ENCODE data around the gene UVSSA.

Gene UVSSA

GRCh38 chr4:1398681-1399507 is 51.9 kb downstream of the UVSSA start:
- no peak for DNase-seq

- no peak for DNase-seq
Measured at GRCh38 chr4:1399508-1400190, 52.6 kb downstream of the UVSSA start.

- DNase-seq = no peak
Measured at GRCh38 chr4:1400191-1400805, 53.3 kb downstream of the UVSSA start.

GRCh38 chr4:1400831-1401408 is 53.9 kb downstream of the UVSSA start:
- DNase-seq = no peak

- no peak for DNase-seq
Measured at GRCh38 chr4:1401409-1402020, 54.5 kb downstream of the UVSSA start.

- DNase-seq = no peak
Measured at GRCh38 chr4:1402021-1402515, 55.1 kb downstream of the UVSSA start.

GRCh38 chr4:1402516-1403091 is 55.6 kb downstream of the UVSSA start:
- no peak for DNase-seq

- DNase-seq = no peak
Measured at GRCh38 chr4:1403177-1403583, 56.2 kb downstream of the UVSSA start.

- DNase-seq = no peak
Measured at GRCh38 chr4:1403591-1404572, 56.9 kb downstream of the UVSSA start.

GRCh38 chr4:1404573-1405253 is 57.7 kb downstream of the UVSSA start:
- DNase-seq = no peak

- DNase-seq = no peak
Measured at GRCh38 chr4:1405254-1405635, 58.2 kb downstream of the UVSSA start.

GRCh38 chr4:1405636-1406393 is 58.8 kb downstream of the UVSSA start:
- DNase-seq = no peak

- no peak for DNase-seq
Measured at GRCh38 chr4:1406394-1406980, 59.5 kb downstream of the UVSSA start, which contains the start of gene NKX1-1. TSS of gene NKX1-1 (minus strand) at chr4:1406442. CDS start at chr4:1406442, 0 bp downstream.

- no peak for DNase-seq
Measured at GRCh38 chr4:1406981-1407656, 60.1 kb downstream of the UVSSA start.

GRCh38 chr4:1407657-1408333 is 60.8 kb downstream of the UVSSA start:
- no peak for DNase-seq

GRCh38 chr4:1408418-1408817 is 61.4 kb downstream of the UVSSA start:
- DNase-seq = no peak

- DNase-seq = no peak
Measured at GRCh38 chr4:1409079-1409478, 62.1 kb downstream of the UVSSA start.

All from NCI-H146 (cell line).